Activated CD4-positive, alpha-beta T cell treated with anti-CD3 and anti-CD28 coated beads, Interleukin-2, amount 50 U/mL, for 16 hours (primary cell): Measurements from ENCODE around the gene PSKH1.
"Not testable (repeated sequence)": the region's sequence is repeated elsewhere in the genome, so short reads cannot be mapped to it uniquely, and the experiment has no call there.

Experiments
- DNase-seq: peaks from one replicate; pipeline ENCODE4 v3.0.0-alpha.2; 2020

The PSKH1 gene

DNA sequence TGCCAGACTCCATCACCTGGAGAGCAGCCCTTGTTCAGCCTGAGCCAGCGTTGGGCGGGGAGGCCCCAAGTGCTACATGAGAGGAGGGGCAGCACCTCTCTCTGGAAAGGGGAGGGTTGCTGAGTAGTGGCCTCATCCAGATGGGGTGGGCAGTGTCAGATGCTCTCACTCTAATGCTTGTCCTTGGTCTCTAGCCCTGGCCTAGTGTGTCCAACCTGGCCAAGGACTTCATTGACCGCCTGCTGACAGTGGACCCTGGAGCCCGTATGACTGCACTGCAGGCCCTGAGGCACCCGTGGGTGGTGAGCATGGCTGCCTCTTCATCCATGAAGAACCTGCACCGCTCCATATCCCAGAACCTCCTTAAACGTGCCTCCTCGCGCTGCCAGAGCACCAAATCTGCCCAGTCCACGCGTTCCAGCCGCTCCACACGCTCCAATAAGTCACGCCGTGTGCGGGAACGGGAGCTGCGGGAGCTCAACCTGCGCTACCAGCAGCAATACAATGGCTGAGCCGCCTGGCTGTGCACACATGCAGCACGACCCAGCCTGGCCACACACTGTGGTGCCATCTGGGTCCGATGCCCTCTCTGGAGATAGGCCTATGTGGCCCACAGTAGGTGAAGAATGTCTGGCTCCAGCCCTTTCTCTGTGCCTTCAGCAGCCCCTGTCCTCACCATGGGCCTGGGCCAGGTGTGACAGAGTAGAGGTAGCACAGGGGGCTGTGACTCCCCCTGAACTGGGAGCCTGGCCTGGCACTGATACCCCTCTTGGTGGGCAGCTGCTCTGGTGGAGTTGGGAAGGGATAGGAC, 34.3 kb downstream of the PSKH1 start:
- DNase-seq, result no peak

DNA sequence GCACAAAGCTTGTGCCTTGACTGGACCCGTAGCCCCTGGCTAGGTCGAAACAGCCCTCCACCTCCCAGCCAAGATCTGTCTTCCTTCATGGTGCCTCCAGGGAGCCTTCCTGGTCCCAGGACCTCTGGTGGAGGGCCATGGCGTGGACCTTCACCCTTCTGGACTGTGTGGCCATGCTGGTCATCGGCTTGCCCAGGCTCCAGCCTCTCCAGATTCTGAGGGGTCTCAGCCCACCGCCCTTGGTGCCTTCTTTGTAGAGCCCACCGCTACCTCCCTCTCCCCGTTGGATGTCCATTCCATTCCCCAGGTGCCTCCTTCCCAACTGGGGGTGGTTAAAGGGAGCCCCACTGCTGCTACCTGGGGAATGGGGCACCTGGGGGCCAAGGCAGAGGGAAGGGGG, 35.1 kb downstream of the PSKH1 start:
- no peak for DNase-seq

DNA sequence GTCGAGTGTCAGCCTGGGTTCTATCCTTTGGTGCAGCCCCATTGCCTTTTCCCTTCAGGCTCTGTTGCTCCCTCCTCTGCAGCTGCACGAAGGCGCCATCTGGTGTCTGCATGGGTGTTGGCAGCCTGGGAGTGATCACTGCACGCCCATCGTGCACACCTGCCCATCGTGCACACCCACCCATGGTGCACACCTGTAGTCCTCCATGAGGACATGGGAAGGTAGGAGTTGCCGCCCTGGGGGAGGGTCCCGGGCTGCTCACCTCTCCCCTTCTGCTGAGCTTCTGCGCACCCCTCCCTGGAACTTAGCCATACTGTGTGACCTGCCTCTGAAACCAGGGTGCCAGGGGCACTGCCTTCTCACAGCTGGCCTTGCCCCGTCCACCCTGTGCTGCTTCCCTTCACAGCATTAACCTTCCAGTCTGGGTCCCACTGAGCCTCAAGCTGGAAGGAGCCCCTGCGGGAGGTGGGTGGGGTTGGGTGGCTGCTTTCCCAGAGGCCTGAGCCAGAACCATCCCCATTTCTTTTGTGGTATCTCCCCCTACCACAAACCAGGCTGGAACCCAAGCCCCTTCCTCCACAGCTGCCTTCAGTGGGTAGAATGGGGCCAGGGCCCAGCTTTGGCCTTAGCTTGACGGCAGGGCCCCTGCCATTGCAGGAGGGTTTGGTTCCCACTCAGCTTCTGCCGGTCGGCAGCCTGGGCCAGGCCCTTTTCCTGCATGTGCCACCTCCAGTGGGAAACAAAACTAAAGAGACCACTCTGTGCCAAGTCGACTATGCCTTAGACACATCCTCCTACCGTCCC, 35.7 kb downstream of the PSKH1 start:
- peak; percentile 80 for DNase-seq

DNA sequence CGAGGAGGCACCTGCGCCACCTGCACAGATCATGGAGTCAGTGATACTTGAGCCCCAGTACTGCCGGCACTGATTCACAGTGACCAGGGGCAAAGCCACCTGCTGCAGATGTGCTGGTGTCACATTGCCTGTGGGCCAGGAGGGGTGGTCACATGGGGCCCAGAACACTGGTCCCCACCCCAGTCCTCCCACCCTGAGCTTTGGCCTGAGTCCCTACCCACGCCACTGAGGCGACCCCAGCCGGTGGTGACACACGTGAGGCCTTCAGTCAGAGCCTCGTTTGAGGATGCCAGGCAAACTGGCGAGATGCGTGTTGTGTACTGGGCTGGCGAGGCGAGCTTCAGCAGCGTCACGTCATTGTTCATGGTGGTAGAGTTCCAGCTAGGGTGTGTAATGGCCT, 37.1 kb downstream of the PSKH1 start:
- DNase-seq, result no peak

DNA sequence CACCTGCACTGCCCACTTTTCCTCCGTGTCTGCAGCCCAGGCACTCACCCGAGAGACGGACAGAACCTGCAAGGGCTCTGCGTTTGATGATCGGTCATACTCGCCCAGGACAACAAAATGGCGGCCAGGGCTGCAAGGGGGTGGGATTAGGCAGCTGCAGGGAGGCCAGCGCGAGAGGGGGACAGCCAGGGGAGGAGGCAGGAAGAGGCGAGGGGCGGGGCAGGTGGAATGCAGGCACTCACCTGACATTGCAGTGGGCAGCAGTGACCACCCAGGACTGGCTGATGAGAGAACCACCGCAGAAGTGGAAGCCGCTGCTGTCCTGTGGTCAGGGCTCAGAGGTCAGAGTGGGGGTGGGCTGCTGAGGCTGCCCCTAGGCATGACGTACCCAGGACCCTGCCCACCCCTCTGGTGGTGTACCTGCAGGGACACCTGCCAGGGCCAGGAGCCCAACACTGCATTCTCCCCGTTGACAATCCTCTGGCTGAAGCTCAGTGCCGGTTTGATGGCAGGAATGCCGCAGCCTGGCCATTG, 37.7 kb downstream of the PSKH1 start:
- no peak for DNase-seq

DNA sequence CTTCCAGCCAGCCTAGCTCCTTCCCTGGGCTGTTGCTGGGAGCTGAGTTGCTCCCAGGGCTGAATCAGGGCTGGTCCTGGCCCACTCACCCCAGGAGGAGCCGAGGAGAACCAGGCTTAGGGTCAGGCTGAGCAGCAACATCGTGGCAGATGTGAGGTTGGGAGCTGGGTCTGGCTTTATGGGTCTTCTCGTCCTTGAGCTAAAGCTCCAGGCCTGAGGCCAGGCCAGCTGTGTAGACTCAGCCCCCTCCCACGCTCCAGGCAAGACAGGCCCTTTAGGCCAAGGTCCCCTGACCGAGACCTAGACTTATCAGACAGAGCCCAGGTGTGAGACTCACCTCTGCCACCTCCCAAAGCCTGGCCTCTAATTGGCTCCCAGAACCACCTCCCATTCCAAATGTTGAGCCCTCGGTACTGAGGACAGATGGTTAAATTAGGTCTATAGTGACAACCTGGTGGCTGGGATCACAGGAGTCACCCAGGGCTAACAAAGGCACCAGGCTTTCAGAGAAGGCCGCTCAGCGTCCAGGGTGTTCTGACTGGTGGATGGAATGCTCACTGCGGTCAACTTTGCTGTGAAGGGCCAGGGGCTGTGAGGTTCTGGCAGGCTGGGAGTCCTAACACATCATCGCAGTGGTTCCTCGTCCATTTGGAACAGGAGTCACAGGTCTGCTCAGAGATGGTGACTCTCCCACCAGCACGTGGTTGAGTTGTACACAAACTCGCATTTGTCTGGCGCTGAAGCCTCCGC, 38.8 kb downstream of the PSKH1 start, which contains the start of gene CTRL:
Gene CTRL, minus strand, starts transcription at position 151 of the 750 bp plus-strand sequence. Its CDS starts 10 bp downstream, at position 141.
- DNase-seq, result no peak

DNA sequence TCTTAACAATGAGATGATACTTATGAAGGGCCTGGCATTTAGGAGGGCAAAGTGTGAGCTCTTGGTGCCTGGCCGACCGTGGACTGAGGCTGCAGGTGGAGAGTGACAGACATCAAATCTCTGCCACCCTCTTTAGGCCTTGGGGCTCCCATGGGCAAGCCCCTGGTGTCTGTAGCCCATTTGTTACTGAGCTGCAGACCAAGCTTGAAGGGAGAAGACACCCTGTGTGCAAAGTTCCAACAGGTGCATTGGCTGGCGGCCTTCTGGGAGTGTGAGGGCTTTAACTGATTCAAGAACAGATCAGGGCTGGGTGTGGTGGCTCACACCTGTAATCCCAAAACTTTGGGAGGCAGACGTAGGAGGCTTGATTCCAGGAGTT, 39.4 kb downstream of the PSKH1 start:
- no peak for DNase-seq

DNA sequence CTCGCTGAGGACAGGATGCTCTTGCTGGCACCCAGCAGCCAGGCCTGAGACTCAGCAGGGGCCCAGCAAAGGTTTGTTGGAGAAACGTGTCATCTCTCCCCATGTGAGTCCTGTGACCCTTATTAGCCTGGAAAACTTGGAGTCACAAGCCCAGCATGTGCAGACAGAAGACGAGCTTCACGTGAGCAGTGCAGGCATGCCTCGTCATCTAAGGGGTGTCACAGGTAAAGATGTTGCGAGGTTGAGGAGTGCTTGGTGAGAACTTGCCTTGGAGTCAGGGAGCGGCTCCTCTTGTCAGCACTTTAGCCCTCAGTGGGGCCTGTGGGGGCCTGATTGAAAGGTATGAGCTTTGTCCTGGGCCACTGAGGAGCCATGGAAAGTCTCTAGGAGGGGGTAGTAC, 40.8 kb downstream of the PSKH1 start:
- no peak for DNase-seq

DNA sequence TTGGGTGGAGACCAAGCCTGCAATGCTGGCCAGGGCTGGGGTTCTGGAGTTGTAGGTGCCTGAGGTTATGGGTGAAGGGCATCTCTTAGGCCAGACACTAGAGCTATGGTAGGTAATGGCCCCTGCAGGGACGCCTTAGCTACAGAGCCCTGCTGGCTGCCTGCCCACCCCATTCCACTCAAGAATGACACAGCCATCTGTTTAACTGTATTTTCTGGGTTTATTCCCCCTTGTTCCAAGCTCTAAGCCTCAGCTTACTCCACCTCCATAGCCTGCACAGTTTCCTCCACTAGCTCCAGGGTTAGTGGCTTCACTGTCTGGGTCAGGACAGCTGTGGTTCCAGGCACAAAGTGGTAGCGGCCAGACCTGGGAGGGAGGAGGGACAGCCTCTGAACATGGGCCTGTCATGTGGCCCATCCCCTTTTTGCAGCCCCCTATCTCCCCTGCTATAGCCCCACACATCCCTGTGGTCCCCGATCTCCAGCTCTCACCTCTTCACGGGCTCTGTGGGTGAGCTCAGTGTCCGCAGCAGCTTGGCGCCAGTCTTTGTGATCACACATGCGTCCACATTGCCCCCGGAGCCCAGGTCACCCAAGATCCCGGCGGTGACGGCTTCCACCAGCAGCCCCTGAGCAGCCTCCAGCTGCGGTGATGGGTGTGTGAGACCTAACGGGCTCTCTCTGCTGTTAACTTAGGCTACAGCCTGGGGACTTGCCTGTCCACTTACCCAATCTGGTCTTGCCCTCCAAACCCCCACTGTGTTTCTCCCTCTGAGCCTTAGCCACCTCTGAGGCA, 41.4 kb downstream of the PSKH1 start:
- no peak for DNase-seq

DNA sequence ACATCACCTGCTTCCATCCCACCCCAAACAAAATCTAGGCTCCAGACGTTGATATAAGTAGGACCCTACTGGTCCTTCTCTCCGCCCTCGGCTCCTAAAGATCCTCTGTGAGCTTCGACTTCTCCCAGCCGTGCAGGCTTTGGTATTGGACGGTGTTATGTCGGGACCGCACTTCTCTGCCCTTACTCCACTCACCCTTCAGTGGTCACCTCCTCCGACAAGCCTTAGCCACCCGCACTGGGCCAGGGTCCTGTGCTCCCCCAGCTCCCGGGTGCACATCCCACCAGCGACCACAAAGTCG, 42.0 kb downstream of the PSKH1 start:
- no peak for DNase-seq

DNA sequence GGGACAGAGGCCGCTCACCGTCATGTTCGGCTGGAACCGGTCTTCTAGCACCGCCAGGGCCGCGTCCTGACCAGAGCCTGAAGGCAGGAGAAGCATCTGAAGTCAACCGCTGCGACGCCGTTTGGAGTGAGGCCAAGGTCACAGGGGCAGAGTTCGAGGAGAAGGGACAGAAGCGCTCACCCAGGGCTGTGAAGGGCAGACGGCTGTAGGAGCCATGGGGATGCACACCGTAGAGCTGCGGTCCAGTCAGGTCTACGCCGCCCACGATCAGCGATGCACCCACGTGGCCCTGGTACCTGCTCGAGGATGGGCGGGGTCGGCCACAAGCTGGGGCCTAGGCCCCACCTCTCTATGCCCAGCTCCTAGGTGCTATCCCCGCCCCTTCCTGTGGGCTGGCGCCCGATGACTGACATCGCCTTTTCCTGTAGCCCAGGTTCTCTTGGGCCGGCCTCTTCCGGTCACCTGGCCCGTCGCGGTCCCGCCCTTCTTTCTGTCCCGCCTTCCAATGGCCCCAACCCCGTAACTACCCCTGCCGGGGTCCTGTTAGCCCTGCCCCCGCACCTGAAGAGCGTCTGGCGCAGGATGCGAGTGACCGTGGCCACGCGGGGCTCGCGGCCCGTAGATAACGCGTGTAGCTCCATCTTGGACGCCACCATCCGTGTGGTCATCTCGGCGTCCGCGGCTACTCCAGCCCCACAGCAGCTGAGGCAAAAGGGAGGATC, 42.5 kb downstream of the PSKH1 start:
- peak; percentile 98 for DNase-seq

DNA sequence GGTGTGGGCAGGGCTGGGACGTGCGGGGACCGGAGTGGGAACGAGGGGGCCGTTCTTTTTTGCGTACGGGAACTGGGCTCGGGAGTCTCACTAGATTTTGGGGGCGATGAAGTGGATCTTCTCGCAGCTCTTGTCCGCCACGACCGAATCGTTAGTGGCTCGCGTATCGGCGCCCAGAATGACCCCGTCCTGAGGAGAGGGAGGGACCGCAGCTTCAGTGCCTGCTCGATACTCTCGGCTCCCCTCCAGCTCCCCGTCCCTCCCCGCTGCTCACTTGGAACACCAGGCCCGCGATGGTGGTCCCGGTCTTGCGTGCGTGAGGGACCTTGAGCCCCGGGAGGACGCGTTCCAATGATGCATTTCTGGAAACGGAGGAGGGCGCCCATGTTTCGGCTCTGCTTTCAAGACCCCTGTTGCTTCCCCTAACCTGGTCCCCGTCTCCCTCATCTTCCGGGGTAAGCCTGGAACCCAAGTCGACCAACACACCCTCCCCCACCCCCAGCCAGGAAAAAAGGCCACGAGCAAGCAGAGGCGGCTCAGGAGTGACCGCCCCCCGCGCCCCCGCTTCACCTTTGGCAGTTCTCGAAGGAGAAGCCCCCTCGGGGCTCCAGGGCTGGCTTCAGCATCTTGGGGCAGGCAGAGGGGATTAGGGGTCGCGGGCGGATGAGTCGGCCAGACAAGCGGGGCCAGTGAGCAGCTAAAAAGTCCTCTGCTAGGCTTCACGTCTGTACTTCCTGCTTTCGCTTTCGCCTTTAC, 43.2 kb downstream of the PSKH1 start, which contains the start of gene PSMB10:
Gene PSMB10, minus strand, starts transcription at position 727 of the 756 bp plus-strand sequence. Its CDS starts 101 bp downstream, at position 626.
- peak; percentile 61 for DNase-seq

DNA sequence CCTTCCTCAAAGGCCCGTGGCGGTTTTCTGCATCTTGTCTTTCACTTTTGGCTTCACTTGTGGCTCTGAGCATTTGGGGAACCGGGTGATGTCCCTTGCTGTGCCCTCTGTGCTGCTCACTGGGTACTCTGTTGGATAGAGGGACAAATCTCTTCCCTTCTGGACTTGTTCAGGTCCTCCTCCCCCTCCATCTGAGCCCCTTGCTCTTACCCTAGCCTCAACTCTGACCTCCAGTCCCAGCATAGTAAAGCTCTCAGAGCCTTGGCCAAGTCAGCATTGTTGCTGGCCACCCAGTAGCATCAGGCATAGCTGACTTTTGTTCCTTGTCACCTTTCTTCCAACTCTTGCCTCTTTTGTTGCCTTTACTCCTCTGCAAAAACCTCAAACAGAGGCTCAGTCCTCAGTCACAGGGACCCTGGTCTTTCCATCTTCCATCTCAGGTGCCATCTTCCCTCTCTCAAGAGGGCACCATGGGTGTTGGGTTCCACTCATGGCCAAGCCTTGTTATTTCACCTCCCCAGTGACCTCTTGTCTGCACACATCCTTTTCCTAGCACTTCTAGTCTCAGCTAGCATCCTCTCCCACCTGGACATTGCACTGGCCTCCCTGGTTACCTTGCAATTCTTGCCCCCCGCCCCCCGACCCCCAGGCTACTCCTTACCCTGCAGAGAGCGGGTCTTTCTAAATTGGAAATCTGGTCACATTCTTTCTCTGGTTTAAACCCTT, 44.0 kb downstream of the PSKH1 start:
- DNase-seq, result peak; percentile 90

DNA sequence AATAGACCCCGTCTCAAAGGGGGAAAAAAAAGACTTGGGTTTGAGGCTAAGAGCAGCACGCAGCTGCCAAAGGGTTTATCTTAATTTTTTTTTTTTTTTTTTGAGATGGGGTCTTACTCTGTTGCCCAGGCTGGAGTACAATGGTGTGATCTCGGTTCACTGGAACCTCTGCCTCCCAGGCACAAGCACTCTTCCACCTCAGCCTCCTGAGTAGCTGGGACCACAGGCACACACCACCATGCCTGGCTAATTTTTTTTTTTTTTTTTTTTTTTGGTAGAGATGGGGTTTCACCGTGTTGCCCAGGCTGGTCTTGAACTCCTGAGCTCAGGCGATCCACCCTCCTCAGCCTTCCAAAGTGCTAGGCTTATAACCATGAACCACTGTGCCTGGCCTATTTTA, 44.7 kb downstream of the PSKH1 start:
- not testable (repeated sequence) for DNase-seq

DNA sequence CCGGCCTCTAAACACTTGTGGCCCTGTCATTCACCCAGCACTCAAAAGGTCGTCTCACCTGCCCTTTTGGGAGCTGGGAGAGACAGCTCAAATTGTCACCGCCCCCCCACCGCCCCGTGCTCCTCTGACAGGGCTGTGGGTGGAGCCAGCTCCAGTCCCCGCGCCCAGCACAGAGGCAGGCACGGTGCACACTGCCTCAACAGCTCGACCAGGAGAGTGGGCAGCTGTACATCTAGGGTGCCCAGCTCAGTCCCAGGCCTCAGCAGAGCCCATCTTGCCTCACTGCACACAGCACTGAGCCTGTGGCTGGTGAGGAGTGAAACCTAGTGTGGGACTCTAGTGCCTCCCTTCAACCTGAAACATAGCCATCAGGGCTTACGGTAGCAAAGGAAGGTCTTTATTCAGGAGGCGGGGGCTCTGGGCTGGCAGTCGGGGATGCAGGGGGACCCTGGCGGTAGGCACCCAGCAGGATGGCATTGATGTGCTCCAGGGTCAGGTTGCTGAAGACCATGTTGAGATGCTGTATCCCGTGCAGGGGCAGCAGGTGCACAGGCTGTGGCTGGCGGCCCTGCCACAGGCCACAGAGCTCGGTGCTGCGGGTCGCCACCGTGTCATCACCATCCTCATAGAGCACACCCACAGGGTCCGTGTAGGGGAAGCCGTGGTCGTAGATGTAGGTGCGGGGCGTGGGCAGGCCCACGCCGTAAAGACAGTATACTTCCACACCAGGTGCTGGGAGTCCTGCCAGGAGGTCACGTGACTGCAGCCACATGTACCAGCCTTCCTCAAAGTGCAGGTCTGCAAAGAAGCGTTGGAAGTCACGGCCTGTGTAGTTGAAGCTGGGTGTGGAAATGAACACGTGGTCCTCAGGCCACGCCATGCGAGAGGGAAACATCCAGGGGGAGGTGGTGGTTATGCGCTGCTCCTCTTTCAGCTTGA, 46.7 kb downstream of the PSKH1 start:
- no peak for DNase-seq

DNA sequence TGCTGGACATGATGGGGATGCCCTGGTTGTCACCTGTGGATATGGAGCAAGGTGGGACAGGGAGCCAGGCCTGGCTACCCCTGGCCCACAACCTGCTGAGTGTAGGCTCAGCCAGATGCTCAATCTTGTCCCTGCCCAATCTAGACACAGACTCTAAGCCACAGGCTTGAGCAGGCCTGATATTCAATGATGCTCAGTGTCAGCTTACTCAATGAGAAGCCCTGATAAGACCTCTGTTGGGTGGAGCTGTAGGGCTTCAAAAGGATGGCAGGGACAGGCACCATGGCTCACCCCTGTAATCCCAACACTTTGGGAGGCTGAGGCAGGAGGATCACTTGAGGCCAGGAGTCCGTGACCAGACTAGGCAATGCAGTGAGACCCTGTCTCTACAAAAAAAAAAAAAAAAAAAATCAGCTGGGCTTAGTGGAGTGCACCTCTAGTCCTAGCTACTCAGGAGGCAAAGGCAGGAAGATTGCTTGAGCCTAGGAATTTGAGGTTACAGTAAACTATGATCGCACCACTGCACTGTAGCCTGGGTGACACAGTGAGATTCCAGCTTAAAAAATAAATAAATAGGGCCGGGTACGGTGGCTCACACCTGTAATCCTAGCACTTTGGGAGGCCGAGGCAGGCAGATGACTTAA, 47.5 kb downstream of the PSKH1 start:
- no peak for DNase-seq

DNA sequence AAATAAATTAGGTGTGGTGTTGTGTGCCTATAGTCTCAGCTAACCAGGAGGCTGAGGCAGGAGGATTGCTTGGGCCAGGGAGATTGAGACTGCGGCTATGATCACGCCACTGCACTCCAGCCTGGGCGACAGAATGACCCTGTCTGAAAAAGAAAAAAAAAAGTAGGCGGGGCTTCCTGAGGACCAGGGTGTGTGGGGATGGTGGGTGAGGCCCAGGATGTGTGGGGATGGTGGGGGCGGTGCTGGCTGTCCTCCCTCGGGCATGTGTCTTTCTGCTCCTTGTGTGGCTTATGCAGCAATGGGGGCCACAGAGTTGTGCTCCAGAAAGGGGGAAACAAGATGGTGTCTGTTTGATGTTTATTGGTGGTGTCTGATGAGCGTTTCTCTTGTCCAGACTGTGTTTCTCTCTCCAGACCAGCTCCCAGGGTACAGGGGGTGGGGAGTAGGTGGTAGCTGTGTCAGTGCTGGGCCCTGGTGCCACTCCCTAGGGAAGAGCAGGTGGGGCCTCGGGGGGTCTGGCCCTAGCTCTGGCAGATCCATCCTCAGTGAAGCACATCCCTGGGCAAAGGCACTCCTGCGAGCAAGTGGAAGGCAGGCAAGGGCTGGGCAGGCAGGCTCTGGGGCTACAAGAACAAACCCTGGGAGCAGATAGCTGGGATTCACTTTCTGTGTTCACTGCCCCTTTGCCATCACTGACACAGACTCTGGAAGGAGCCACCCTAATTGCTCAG, 48.6 kb downstream of the PSKH1 start:
- no peak for DNase-seq

DNA sequence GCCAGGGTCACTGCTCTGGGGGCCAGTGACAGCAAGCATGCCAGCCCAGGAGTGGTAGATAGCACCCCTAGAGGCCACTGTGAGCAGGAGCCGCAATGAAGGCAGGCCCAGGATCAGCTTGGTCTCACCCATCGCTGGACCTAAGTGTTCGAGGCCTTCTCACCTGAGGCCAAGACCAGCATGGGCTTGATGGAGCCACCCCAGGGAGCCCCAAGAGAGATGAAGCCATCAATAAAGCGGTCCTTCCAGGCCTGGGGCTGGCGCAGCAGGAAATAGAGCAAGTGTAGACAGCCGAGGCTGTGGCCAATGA, 49.1 kb downstream of the PSKH1 start:
- peak; percentile 55 for DNase-seq
